Neural progenitor cell (in vitro differentiated cells): ENCODE data around the gene CLCNKA.

Source experiments
- EZH2 ChIP-seq: fragments of 200-600 bp; sonication (generic); IDR thresholded peaks from 2 replicates; pipeline ENCODE4 v1.6.1; 2017; ENCODE audit warnings: antibody characterized with exemption, mild to moderate bottlenecking, moderate library complexity
- EZH2phosphoT487 ChIP-seq: fragments of 200-600 bp; sonication (generic); IDR thresholded peaks from 2 replicates; pipeline ENCODE4 v1.6.1; 2017; ENCODE audit warnings: antibody characterized with exemption
- TF ChIP-seq, protein P1 (sequence below): fragments of 200-600 bp; sonication (generic); IDR thresholded peaks from 2 replicates; pipeline ENCODE4 v1.5.1; 2017; ENCODE audit warnings: antibody characterized with exemption, mild to moderate bottlenecking

DNA sequence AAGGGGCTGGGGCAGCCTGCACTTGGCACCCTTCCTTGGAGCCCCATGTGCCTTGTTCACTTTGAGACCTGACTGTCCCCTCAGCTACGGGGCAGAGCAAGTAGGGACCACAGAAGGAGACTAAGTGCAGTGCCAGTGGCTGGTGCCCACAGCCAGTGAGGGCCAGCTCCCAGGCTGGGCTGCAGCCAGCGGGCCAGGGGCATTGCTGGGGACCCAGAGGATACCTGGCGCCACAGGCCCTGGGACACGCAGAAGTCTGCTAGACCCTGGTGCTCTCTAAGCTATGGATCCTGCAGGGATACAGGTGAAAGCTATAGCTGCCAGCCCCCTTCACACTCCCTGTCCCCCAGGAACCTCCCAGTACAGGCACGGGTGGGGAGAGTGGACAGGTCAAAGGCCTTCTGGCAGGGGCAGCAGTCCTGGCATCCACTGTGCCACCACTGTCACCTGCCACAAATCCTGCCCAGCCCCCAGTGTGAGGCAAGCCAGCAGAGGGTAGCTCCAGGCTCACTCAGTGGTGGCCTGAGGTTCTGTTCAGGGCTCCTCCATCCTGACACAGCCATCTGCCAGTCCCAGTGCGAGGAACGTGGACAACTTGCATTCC lies 1.3 kb downstream of the CLCNKA start:
- TF ChIP-seq, protein P1, sequence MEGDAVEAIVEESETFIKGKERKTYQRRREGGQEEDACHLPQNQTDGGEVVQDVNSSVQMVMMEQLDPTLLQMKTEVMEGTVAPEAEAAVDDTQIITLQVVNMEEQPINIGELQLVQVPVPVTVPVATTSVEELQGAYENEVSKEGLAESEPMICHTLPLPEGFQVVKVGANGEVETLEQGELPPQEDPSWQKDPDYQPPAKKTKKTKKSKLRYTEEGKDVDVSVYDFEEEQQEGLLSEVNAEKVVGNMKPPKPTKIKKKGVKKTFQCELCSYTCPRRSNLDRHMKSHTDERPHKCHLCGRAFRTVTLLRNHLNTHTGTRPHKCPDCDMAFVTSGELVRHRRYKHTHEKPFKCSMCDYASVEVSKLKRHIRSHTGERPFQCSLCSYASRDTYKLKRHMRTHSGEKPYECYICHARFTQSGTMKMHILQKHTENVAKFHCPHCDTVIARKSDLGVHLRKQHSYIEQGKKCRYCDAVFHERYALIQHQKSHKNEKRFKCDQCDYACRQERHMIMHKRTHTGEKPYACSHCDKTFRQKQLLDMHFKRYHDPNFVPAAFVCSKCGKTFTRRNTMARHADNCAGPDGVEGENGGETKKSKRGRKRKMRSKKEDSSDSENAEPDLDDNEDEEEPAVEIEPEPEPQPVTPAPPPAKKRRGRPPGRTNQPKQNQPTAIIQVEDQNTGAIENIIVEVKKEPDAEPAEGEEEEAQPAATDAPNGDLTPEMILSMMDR: no peak
- TF ChIP-seq EZH2phosphoT487 (no peak), EZH2 (no peak)
